Endothelial cell of umbilical vein (primary cell): ENCODE results near the gene SLTM. TPM values are rescaled to one million over a fixed set of nuclear protein-coding genes. Genes with fewer than 3 reads are reported as not detected.

Experiments used
- BruUV-seq: library from RNA; stranded (reverse); fragments of 400-500 nt; replicated peaks from 2 replicates; lab custom pipeline; 2021; lab: Mats Ljungman, UMichigan
- CTCF ChIA-PET: fragments of 300-600, 350-600 bp; sonication (Branson Sonifier 250); formaldehyde crosslinking; loops from one replicate; lab custom pipeline; 2021; ENCODE audit warnings: antibody characterized with exemption, inconsistent platforms; lab: Charles Lee
- POLR2A ChIA-PET: fragments of 300-600, 350-600 bp; sonication (Branson Sonifier 250); formaldehyde crosslinking; loops from one replicate; lab custom pipeline; 2021; ENCODE audit warnings: antibody characterized with exemption, inconsistent platforms; lab: Charles Lee
- DNase-seq: peaks from one replicate; pipeline ENCODE4 v3.0.0-alpha.2; 2011; ENCODE audit warnings: low read depth, low spot score
- FAIRE-seq: peaks from 2 replicates; lab custom pipeline; 2011; peaks lifted over from hg19 to GRCh38; lab: Jason Lieb, UNC
- H2AFZ ChIP-seq: 2 replicates; pipeline ENCODE4 v1.6.0; 2012; ENCODE audit warnings: low read depth, low read length, control low read depth, inconsistent platforms
- H3K27ac ChIP-seq: 2 replicates; pipeline ENCODE4 v1.5.1; 2011; ENCODE audit warnings: low read depth, mild to moderate bottlenecking, control low read depth, low read length, moderate library complexity; ENCODE audit not compliant: insufficient read depth
- H3K27me3 ChIP-seq, 2 experiments: 2 replicates each; pipeline versions ENCODE4 v1.6.0 to v1.6.1; 2011; ENCODE audit warnings: low read length in 2 of 2, mixed read lengths in 1 of 2; ENCODE audit not compliant: control insufficient read depth in 2 of 2, insufficient read depth in 2 of 2
- H3K36me3 ChIP-seq, 2 experiments: 2 replicates in 1 of 2; 3 replicates in 1 of 2; pipeline ENCODE4 v1.5.1; 2011; ENCODE audit warnings: low read length in 2 of 2, mild to moderate bottlenecking in 1 of 2, moderate library complexity in 1 of 2; ENCODE audit not compliant: control insufficient read depth in 2 of 2, insufficient read depth in 2 of 2; ENCODE audit errors: extremely low read depth in 1 of 2
- H3K4me1 ChIP-seq: 3 replicates; pipeline ENCODE4 v1.5.1; 2011; ENCODE audit warnings: mild to moderate bottlenecking, low read length; ENCODE audit not compliant: control insufficient read depth, insufficient read depth; ENCODE audit errors: extremely low read depth
- H3K4me2 ChIP-seq: 2 replicates; pipeline ENCODE4 v1.6.1; 2011; ENCODE audit warnings: low read length, control low read depth, mixed read lengths; ENCODE audit not compliant: insufficient read depth
- H3K4me3 ChIP-seq, 3 experiments: fragments of 200-600 bp in 1 of 3; sonication (generic), shearing (Covaris generic) in 1 of 3; replicated peaks in 1 of 3; 2 replicates each; pipeline ENCODE4 v1.5.1; 2011 to 2016; ENCODE audit warnings: control low read depth in 3 of 3, low read length in 3 of 3, mild to moderate bottlenecking in 2 of 3, inconsistent platforms in 1 of 3, low read depth in 1 of 3, moderate library complexity in 1 of 3; ENCODE audit not compliant: insufficient read depth in 1 of 3
- H3K79me2 ChIP-seq: 2 replicates; pipeline ENCODE4 v1.6.0; 2012; ENCODE audit warnings: low read length, inconsistent platforms; ENCODE audit not compliant: control insufficient read depth, insufficient read depth
- H3K9ac ChIP-seq: replicated peaks from 2 replicates; pipeline ENCODE3; 2011; ENCODE audit warnings: low read length, control low read depth; ENCODE audit not compliant: insufficient read depth; ENCODE audit errors: extremely low read depth
- H3K9me1 ChIP-seq: replicated peaks from 3 replicates; pipeline ENCODE4 v1.6.0; 2011; ENCODE audit warnings: mild to moderate bottlenecking, low read length; ENCODE audit not compliant: control insufficient read depth, insufficient read depth; ENCODE audit errors: extremely low read depth
- H3K9me3 ChIP-seq: replicated peaks from 2 replicates; pipeline ENCODE4 v1.5.1; 2012; ENCODE audit warnings: low read length, inconsistent platforms; ENCODE audit not compliant: control insufficient read depth, insufficient read depth
- H4K20me1 ChIP-seq: replicated peaks from 2 replicates; pipeline ENCODE3; 2011; ENCODE audit warnings: mild to moderate bottlenecking, low read length; ENCODE audit not compliant: control insufficient read depth, insufficient read depth; ENCODE audit errors: extremely low read depth
- EZH2 ChIP-seq: IDR thresholded peaks from 2 replicates; pipeline ENCODE4 v1.6.1; 2012; ENCODE audit warnings: borderline replicate concordance, low read depth, mild to moderate bottlenecking, moderate library complexity, low read length, inconsistent platforms; ENCODE audit not compliant: severe bottlenecking
- FOS ChIP-seq: IDR thresholded peaks from 2 replicates; pipeline ENCODE4 v1.6.1; 2011; ENCODE audit warnings: mild to moderate bottlenecking, low read length, moderate library complexity, borderline replicate concordance; ENCODE audit not compliant: insufficient read depth
- GATA2 ChIP-seq: IDR thresholded peaks from 2 replicates; pipeline ENCODE4 v1.7.0; 2011; ENCODE audit warnings: low read depth, mild to moderate bottlenecking, moderate library complexity, mixed read lengths, low read length; ENCODE audit not compliant: insufficient read length, insufficient read depth
- JUN ChIP-seq: IDR thresholded peaks from 2 replicates; pipeline ENCODE4 v1.6.1; 2011; ENCODE audit warnings: borderline replicate concordance, low read depth; ENCODE audit not compliant: insufficient read length, insufficient read depth
- MYC ChIP-seq: IDR thresholded peaks from one replicate; pipeline ENCODE4 v1.6.1; 2011; ENCODE audit warnings: mild to moderate bottlenecking, low read depth, low read length
- POLR2A ChIP-seq: IDR thresholded peaks from 2 replicates; pipeline ENCODE4 v1.6.1; 2012; ENCODE audit warnings: low read depth, mild to moderate bottlenecking, control low read depth, low read length
- POLR2AphosphoS5 ChIP-seq: IDR thresholded peaks from 2 replicates; pipeline ENCODE4 v1.6.1; 2012; ENCODE audit warnings: low read depth, mild to moderate bottlenecking, control low read depth, low read length, moderate library complexity; ENCODE audit not compliant: insufficient read depth
- dilution Hi-C: fragments of 300-500 bp; cut with MboI; formaldehyde crosslinking; loops from one replicate; pipeline ENCODE4 v1.15.0; 2019; ENCODE audit warnings: low sequenced_read_pairs; ENCODE audit not compliant: extremely low pct_ligation_motif_present
- intact Hi-C: fragments of 100-400 bp; cut with micrococcal nuclease; formaldehyde crosslinking; loops from one replicate; pipeline ENCODE4 v1.10.0; 2022
- polyA plus RNA-seq, 4 experiments: library from polyadenylated mRNA; depleted of rRNA in 3 of 4; stranded (reverse) in 3 of 4; unstranded in 1 of 4; fragments of >200 nt; gene quantifications; 2 replicates each; pipeline versions ENCODE4 v1.2.1 to v1.2.3, GENCODE V29; 2011 to 2012; ENCODE audit warnings: missing spikeins in 1 of 4
- total RNA-seq: library from RNA; stranded (reverse); gene quantifications from 2 replicates; pipeline ENCODE4 v1.2.3, GENCODE V29; 2021
- TF ChIP-seq, protein P1 (sequence below): IDR thresholded peaks from 2 replicates; pipeline ENCODE4 v1.6.1; 2011; ENCODE audit not compliant: insufficient read depth, insufficient read length
- TF ChIP-seq, protein P2 (sequence below), 2 donors: IDR thresholded peaks; 1 replicate in 1 of 2; 2 replicates in 1 of 2; pipeline ENCODE4 v1.5.1; 2011; ENCODE audit warnings: low read length in 2 of 2, mild to moderate bottlenecking in 2 of 2, moderate library complexity in 2 of 2, control low read depth in 1 of 2, inconsistent platforms in 1 of 2, low read depth in 1 of 2; ENCODE audit not compliant: insufficient read depth in 1 of 2; ENCODE audit errors: extremely low read depth in 1 of 2

SLTM gene
- total and polyA plus RNA-seq, 2 donors (not counting 3 experiments of a cell fraction or from before 2014, with no cell fraction given) = 28.1 to 93.0 TPM

DNA sequence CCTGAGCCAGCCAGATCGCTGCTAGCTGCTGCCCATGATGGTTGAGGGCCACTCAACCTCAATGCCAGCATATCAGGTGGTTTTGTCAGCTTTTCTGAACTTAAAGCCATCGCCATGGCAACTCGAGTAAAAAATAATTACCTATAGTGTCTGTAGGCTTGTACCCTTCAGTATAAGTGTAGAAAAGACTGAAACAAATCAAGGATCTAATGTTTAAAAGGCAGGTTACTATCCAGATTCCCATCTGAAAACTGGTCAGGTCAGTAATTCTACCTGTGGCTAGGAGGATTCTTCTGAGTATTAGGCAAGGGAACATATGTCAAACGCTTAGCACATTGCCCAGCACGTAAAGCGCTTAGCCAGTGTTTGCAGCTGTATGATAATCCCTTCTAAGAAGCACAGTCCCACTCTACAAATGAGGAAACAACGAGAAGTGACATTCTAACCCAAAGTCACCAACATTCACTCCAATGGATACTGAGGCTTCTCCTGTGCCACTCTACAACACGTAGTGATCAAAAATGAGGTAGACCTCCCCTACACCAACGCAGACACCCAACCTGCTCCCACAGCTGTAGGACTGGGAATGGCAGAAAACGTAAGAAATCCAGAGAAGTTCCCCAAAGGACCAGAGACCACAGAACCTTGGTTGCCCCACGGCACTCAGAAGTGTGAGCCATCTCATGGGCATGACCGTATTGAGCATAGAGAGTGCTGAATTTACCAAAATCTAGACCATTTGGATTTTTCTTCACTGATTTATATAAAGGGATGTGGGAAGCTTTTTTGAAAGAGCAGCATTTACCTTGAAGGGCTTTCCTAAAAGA is 55.3 kb downstream of the SLTM start:
- Histone ChIP-seq H3K36me3 (peaks cover 17 to 20% of the 10 kb centered on the region in 2 experiments), H3K27me3 (no peaks in the 10 kb centered on the region), H3K79me2 (no peaks in the 10 kb centered on the region), H4K20me1 (no peaks in the 10 kb centered on the region), H3K27ac (no peak overlapping the region), H2AFZ (no peak overlapping the region), H3K4me3 (no peak overlapping the region), H3K4me2 (no peak overlapping the region), H3K9ac (no peak overlapping the region), H3K9me1 (no peaks in the 10 kb centered on the region), H3K9me3 (no peaks in the 10 kb centered on the region), H3K4me1 (no peaks in the 10 kb centered on the region)
- no peak for DNase-seq
- dilution Hi-C loops (no loop called here), intact Hi-C loops (loop anchor here (5.0 kb wide), 2 partner anchors 106 to 651 kb away; partner anchors contain the start of gene MINDY2)
- CTCF ChIA-PET = interaction anchor here (2.5 kb wide), 1 partner anchor 650 kb away, joined by 6 read pairs; no protein-coding TSS in a partner anchor
- no TSS peak for BruUV-seq
- no peak for FAIRE-seq
- POLR2A ChIA-PET = no interaction called here
- no peak for TF ChIP-seq FOS
- no peak for TF ChIP-seq MYC
- no peak for TF ChIP-seq POLR2AphosphoS5
- no peak for TF ChIP-seq JUN
- TF ChIP-seq, protein P1, sequence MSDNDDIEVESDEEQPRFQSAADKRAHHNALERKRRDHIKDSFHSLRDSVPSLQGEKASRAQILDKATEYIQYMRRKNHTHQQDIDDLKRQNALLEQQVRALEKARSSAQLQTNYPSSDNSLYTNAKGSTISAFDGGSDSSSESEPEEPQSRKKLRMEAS = no peak
- no peak for TF ChIP-seq POLR2A
- no peak for TF ChIP-seq GATA2
- TF ChIP-seq EZH2 = no peak
- TF ChIP-seq, protein P2, sequence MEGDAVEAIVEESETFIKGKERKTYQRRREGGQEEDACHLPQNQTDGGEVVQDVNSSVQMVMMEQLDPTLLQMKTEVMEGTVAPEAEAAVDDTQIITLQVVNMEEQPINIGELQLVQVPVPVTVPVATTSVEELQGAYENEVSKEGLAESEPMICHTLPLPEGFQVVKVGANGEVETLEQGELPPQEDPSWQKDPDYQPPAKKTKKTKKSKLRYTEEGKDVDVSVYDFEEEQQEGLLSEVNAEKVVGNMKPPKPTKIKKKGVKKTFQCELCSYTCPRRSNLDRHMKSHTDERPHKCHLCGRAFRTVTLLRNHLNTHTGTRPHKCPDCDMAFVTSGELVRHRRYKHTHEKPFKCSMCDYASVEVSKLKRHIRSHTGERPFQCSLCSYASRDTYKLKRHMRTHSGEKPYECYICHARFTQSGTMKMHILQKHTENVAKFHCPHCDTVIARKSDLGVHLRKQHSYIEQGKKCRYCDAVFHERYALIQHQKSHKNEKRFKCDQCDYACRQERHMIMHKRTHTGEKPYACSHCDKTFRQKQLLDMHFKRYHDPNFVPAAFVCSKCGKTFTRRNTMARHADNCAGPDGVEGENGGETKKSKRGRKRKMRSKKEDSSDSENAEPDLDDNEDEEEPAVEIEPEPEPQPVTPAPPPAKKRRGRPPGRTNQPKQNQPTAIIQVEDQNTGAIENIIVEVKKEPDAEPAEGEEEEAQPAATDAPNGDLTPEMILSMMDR (IDR thresholded peaks at IDR 0.05; ENCODE audit: extremely low read depth in 1 of 2, insufficient read depth in 1 of 2, low read depth in 1 of 2, low read length in 2 of 2) = no peak
